ENCODE results near the gene ZSWIM9.

The ZSWIM9 gene

DNA sequence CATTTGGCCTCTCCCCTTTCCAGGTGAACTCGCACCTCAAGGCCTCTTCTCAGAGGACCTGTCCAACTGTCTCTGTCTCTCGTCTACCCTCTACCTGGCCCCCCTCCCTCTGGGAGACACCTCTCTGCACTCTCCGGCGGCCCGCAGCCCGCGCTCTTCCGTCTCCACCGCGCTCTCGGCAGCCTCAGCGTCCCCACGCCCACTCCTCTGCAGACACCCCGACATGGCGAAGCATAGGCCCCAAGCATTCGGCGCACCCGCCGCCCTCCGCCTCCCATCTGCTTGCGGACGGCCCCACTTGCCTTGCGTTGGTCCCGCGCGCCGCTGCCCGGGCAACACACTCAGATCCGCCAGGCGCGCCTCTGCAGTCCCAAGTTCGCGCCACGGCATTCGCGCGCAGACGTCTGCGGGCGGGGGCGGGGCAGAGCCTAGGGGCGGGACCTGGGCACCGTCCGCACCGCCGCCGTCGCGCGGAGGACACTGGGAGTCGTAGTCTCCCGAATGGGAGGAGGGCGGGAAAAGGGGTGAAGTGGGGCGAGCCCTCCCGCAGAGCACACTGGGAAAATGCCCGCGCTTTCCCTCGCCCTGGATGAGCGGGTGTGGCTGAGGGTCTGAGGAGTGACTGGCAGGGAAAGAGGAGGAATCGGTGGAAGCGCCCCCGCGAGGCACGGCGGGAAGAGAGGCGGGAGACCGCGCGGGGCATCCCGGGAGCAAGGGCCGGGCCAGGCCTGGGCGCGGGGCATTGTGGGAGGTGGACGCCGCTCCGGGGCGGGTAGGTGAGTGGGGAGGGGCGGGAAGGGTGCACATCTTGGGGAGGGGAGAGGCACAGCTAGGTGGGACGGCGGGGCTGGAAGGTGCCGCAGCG lies at the start of gene ZSWIM9, which contains the start of gene LIG1:
Gene ZSWIM9, plus strand, starts transcription at position 742 of the 865 bp plus-strand sequence. CDS start 1,123 bp downstream, outside the sequence.
Gene LIG1, minus strand, starts transcription at position 406 of the 865 bp plus-strand sequence. CDS start 4,778 bp downstream, outside the sequence.
- DNase-seq: peak; percentile 93

DNA sequence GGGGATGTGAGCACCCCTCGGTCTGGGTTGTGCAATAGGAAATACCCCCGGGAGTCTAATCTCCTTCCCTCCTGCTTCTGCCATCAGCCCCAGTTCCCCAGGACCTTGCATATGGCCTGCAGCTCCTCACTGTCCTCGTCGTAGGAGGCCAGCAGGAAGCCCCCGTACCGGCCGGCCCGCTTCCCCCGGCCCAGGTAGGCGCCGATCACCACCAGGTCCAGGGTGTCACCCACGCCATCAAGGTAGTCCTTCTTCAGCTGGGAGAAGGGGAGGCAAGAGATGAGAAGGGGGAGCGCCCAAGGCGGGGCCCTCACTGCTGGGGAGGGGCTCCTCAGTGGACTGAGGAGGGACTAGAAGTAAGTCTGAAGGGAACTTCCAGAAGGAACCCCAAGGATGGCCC lies 49.4 kb upstream of the ZSWIM9 start:
- DNase-seq: no peak

DNA sequence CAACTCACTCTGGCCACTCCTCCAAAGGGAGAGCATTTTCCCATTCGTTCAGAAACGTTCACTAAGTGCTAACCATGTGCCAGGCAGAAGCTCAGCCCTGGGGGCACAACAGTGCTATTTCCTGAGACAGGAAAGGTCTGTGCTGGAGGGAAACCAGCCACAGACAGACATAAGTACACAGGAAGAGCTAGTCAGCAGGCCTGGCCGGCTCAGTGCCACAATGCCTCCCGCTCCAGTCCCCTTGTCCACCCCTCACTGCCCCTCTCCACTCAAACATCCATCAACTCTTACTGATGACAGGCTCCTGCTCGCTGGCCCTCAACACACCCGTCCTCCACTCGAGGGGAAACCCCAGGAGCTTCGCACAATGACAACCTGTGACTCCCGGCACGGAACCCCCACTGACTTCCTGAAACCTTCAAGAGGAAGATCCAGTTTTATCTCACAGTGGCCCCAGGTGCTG lies 48.5 kb upstream of the ZSWIM9 start:
- no peak for DNase-seq

DNA sequence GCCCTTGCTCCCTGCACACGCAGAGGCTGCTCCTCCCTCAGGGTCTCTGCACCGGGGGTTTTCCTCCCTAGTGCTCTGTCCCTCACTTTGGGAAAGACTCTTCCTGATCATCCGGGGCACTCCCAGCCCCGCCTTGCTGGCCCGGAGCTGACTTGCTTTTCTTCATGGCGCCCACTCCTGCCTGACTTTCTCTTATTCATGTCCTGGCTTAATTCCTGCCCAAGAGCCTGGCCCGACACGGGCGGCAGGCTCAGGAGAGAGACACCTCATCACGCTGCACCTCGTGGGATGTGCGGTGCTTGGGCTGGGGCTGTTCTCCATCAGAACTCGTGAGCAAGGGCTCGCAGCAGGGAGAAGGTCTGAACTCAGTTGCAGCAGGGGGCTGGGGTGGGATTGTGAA lies 48.1 kb upstream of the ZSWIM9 start:
- no peak for DNase-seq

DNA sequence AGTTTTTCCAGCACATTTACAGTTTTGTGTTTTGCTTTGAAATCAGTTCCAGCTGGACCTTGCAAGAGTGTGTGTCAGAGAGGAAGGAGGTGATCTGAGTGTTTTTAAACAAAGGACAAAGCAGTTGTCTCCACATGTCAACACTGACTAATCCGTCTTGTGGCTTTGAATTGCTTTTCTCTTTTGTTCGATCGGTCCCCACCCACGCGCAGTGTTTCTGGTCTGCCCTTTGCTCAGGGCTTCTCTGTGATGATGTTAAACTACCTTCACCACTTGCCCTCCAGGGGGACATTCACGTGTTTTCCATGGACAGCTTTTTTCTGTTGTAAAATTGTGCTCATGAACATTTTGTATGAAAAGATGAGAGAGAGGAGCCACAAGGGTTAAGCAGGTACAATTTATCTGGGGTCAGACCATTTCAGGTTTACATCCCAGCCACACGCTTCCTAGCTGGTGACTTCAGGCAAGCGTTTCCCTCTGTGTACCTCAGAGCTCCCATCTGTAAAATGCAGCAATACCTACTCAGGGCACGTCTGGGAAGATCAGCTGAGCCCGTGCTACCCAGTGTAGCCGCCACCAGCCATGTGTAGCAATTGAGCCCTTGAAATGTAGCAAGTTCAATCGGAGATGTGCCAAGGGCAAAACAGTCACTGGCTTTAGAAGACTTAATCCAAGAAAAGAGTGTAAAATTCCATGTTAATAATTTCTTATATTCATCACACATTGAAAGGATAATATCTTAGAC lies 46.4 kb upstream of the ZSWIM9 start:
- DNase-seq: no peak

DNA sequence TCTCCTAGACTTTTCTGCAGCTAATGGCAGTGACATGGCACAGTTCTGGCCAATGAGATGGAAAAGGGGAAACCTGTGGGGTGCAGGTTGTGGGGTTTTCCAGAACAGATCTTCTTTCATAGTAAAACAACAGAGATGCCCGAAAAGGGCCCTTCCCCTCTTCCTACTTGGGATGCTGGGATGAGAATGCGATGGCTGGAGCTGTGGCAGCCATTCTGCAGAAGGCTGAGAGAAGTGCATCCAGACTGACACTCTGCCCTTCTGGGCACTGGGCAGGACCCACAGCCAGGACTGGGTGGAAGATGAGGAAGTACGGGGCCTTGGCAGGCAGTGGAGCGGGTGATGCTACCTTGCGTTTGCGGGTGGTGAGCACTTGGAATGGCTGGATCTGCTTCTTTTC lies 42.9 kb upstream of the ZSWIM9 start:
- no peak for DNase-seq

DNA sequence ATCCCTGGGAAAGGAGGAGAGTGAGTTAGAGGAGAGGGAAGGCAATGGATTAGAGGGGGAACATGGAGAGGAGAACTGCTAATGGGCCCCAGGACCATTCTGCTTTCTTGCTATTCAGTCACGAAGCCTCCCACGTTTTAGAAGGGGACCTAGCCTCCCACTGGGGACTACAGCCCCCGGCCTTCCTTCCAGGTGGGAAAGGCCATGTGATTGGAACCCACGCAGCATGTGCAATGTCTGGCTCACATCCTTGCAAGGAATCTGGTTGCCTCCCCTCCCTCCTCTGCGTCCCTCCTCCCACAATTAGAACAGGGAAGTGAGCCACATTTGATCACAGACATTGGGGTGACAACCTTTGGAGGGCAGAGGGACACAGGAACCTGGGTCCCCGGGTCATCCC lies 37.4 kb upstream of the ZSWIM9 start:
- DNase-seq: no peak

DNA sequence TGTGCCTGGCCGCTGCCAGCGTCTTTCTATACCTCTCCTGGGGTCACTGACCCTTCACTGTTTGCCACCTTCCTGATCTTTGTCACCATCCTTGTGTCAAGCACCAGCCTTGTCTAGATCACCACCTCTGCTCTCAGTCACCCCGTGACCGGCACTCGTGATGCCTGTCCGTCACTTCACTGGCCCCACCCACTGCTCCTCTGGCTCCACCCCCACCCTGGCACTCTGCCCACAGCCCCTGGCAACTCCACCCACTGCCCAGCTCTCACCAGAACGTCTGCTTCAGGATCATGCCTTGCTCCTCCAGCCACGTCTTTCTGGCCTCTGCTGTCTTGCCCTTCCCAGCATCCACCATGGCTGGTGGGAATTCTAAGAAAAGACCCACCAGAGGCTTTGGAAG lies 35.1 kb upstream of the ZSWIM9 start:
- DNase-seq: no peak

DNA sequence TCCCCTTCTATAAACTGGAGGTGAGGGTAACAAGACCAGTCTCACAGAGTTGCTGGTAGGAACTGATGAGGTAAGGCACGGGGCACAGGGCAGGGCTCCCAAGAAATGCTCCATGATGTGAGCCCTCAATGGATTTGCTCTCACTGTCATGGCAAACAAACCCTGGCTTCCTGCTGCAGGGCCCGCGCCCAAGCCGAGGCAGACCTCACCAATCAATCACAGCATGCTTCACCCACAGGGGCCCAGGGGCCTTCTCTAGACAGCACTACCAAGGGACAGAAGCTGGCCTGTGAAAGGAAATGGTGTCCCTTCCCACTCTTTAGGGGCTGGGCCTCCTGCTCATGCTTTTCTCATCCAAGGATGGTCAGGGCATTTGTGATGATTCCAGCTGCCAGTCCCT lies 33.9 kb upstream of the ZSWIM9 start:
- no peak for DNase-seq

DNA sequence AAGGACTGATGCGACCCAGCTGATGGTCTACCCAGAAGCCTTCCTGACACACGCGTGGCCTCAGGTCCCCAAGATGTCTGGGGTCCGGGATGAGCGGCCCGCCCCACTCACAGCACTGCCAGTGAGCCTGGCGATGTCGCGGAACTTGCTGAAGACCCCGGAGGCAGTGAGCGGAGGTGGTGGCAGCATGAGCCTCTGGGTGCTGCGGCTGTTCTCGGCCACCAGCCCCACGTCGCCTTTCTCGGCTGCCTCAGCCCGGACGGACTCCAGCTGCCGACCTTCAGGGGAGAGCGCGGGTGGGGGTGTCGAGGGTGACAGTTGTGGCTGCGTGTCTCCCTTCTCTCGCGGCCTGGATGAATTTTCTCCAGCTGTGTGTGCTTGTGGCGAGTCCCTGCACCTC lies 33.1 kb upstream of the ZSWIM9 start:
- no peak for DNase-seq

DNA sequence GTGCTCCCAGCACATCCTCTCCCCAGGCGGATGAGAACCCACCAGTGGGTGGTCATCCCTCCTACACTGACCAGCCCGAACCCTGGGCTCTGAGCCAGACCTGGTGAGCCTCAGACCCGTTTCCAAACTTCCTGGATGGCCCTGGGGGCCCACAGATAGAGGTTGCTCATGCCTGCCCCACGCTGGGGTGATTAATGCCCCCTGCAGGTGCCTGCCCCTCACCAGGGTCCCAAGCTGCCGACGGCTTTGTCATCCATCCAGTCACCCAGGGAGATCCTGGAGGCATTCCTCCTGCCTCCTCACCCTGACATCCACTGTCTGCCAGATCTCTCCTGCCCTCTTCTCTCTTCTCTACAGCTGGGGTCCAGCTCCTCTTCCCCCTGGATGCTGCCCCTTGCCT lies 31.4 kb upstream of the ZSWIM9 start:
- DNase-seq: no peak

DNA sequence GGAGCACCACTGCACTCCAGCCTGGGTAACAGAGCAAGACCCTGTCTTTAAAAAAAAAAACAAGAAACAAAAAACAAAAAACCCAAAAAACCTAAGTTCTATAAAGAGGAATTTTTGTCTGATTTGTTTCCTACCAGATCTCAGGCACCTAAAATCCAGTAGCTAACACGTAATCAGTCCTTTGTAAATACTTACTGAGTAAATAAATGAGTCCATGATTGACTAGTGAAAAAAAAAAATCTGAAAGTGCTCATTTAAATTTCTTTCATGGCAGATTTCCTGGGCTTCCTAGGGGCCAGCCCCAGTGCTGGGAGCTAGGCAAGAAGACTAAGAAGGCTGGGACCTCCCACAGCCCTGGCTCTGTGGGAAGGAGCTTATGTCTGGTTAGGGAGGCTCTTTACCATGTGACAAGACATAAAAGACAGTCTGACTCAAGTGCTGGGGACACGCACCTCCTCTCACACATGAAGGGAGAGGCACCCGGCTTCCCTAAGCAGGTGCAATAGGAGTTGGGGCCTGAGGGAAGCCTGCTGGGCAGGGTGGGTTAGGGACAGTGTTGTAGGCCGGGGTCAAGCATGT lies 22.8 kb upstream of the ZSWIM9 start:
- DNase-seq: no peak

DNA sequence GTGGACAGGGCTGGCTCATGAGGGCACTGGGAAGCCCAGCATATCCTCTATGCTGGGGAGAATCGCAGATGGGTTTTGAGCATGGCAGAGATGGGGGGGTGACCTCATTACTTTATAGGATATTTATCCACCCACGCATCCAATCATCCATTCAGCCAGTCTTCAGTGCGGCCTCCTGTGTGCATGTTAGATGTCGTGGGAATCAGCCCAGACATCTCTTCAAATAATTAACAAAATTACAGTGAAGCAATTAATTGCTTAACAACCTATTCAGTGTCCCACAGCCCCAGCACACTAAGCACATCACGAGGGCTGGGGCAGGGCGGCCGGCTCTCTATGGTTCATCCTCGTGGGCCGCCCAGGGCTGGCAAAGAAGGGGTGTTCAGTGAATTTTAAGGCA lies 21.9 kb upstream of the ZSWIM9 start:
- no peak for DNase-seq

DNA sequence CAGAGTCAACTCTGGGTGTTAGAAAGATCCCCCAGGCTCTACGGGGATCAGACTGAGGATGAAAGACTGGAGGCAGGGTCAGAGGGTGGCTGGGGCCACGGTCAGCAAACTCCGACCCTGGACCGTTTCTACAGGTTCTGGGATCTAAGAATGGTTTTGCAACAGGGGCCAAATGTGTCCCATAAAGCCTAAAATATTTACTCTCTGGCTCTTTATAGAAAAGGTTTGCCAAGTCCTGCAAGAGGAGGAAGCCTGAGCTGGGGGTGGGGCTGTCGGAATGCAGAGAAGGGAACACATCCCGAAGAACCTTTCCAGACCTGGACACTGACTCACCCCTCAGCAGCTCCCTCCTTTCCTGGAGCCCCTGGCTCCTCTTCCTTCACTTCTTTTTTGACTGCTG lies 21.1 kb upstream of the ZSWIM9 start:
- no peak for DNase-seq

DNA sequence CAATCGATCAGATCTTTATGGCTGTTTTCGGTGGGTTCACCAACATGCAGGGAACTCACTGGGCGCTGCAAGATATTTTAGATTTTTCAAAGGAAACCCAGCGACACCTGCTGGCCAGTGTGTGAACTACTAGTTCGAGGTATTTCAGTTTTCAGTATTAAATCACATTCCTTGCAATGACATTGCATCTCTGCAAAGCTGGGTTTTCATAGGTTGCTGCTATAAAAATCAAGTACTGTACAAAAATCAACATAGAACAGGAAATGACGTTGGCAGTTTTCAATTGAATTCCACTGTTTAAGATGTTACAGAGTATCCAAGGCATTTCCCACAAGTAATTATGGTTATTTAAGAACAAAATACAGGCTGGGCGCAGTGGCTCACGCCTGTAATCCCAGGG lies 17.9 kb upstream of the ZSWIM9 start:
- DNase-seq: no peak

DNA sequence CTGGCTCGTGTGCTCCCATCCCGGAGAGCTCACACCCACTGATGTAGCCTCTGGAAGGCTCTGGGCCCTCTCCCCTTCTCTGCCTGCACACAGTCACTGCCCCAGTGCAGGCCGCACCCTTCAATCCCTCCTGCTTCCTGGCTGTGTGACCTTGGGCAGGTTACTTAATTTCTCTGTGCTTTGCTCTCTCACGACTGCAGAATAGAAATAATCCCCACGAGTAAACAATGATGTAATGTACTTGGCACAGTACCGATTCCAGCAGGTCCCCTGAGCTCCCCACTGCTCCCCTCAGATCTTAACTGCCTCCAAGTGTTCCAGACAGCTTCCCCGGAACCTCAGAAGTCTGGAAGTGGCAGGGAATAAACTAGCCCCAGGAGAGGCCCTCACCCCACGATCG lies 16.5 kb upstream of the ZSWIM9 start:
- DNase-seq: no peak

DNA sequence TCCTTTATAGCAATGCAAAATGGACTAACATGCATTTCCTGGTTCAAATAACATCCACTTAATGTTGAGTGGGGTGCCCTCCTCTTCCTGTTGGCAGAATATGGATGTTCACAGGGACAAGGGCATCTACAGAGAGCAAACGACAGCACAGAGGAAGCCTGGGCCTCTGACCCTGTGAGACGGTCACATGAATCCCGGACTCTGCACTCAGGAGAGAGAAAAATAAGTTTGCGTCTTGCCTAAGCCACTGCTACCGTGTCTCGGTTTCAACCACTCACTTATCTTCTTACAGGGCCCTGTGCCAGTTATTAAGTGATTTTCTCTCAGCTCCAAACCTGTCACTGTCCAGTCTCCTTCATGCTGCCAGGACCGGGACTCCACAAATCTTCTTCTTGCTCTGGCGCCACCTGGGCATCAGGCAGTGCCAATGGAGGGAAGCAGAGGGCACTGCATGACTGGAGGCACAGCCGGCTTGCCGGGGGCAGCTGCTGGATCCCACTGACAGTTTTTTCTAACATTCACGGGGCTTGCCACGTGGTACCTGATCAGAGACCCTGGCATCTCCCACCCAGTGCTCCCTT lies 12.2 kb upstream of the ZSWIM9 start:
- no peak for DNase-seq

DNA sequence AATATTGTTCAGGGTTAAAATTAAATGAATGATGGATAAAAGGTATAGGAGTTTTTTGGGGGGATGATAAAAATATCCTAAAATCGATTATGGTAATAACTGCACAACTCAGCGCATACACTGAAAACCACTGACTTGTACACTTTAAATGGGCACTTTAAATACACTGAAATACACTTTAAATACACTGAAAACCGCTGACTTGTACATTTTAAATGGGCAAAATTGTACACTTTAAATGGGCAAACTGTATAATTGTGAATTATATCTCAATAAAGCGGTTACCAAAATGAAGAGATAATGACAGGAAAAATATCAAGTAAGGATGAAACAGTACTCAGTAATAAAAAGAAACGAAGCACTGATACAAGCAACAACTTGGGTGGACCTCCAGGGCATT lies 1.8 kb upstream of the ZSWIM9 start:
- DNase-seq: no peak

DNA sequence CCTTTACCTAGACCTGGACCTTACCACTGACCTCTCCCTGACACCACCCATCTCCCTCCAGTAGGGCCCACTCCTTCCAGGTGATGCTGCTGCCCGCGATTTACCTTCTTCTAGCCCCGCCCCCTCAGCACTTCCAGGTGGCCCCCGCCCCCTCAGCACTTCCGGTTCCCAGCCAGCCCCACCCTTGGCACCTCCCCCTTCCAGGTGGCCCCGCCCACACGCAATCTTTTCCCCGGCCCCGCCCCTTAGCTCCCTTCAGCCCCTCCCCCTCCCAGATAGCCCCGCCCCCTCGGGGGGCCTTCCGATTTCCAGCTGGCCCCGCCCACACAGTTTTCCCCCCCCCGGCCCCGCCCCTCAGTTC lies 922 bp upstream of the ZSWIM9 start:
- peak; percentile 67 for DNase-seq

DNA sequence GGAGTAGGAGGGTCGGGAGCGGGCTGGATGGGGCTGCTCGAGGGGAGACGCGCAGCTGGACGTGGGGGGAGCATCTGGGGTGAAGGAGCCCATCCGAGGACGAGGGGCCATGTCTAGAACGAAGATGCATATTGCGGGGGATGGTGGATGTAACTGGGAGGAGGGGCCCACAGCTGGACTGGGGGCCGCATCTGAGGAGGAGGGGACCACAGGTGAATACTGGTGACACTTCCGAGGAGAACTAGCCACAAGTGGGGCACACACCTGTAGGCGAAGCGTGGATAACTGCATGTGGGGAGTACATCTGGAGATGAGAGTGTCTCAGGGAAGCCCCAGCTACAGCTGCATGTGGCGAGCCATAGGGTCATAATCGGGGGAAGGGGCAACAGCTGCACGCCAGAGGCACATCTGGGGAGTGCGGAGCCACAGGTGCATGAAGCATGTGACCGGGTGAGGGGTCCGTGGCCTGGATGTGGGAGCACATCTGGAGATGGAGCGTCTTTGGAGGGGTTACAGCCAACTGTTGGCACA lies 402 bp downstream of the ZSWIM9 start:
- DNase-seq: no peak

DNA sequence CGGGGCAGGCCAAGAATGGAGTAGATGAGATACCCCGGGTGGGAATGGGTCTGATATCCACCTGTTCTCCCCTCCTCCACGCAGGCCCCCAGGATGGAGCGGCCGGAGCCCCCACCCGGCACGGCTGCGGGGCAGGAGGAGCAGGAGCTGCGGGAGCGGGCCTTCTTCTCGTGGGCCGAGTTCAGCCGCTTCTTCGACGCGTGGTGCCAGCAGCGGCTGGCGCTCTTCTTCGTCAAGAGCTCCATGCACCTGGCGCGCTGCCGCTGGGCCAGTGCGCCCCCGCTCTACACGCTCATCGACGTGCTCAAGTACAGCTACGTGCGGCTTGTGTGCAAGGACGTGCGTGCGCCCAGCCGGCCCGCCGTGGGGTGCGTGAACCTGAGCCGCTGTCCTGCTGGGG lies 1.2 kb downstream of the ZSWIM9 start:
- no peak for DNase-seq

DNA sequence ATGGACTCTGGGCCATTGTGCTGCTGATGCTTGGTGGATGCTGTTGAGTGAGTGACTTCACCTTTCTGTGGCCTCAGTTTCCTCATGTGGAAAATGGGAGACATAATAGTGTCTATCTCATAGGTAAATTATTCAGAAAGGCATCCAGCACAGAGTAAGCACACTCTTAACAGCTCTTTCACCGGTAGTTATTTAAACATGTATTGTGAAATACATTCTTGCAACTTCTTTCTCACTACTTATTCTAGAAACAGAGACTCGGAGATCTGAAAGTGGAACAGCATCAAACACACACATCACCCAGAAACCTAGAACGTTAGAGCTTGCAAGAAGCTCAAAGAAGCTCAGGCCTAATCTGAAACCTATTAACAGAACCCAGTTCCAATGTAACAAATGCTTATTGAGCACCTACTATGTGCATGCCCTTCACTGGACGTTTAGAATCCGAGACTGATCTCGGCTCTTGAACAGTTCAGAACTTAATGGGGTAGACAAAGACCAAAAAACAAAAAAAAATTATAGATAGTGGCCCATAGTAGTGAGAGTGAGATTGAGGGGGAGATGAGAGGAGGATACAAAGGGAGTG lies 4.1 kb downstream of the ZSWIM9 start:
- no peak for DNase-seq

DNA sequence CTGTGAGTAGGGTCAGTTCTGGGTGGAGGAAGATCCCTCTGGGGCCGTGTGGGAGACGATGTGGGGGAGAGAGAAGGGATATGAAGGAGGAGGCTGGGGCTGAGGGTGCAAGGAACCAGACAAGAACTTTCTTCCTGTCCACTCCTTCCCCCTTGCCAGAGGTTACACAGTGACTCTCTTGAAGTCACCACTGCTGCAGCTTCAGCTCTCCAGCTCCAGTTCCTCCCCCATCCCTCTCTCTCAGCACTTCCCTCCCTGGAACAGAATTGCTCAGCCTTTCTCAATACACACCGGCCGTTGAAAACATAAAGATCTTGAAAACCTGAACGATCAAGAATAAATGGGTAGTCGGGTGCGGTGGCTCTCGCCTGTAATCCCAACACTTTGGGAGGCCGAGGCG lies 5.1 kb downstream of the ZSWIM9 start:
- DNase-seq: no peak
